DND-41 (cell line): Measurements from ENCODE around the gene SCAMP1.

Experiments
- CTCF ChIP-seq: IDR thresholded peaks from 2 replicates; pipeline ENCODE4 v1.5.1; 2012; ENCODE audit warnings: borderline replicate concordance, low read length, moderate library complexity, mild to moderate bottlenecking; ENCODE audit not compliant: poor library complexity, severe bottlenecking; ENCODE audit errors: extremely low read depth
- EZH2 ChIP-seq: IDR thresholded peaks from 3 replicates; pipeline ENCODE4 v1.6.1; 2012; ENCODE audit warnings: borderline replicate concordance, low read depth, mild to moderate bottlenecking, moderate library complexity, low read length, inconsistent platforms; ENCODE audit not compliant: severe bottlenecking

GRCh38 chr5:78472469-78473106, 112.2 kb downstream of the SCAMP1 start:
- TF ChIP-seq CTCF (no peak), EZH2 (no peak)
